ENCODE data around the gene SLC30A7.
"Not testable (repeated sequence)": the region's sequence is repeated elsewhere in the genome, so short reads cannot be mapped to it uniquely, and the experiment has no call there.

The SLC30A7 gene

DNA sequence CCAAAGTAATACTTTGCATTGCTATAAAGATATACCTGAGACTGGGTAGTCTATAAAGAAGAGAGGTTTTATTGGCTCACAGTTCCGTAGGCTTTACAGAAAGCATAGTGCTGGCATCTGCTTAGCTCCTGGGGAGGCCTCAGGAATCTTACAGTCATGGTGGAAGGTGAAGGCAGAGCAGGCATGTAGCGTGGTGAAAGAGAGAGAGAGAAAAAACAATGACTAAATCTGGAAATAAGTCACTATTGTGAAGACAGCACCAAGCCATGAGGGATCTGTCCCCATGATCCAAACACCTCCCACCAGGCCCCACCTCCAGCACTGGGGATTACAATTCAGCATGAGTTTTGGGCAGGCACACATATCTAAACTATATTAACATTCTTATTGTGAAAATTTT lies 30.4 kb downstream of the SLC30A7 start:
- no peak overlapping the region for H3K4me3 ChIP-seq (ENCODE audit: low read depth, low read length)

GRCh38 chr1:100927276-100927675 lies 31.4 kb downstream of the SLC30A7 start:
- TF ChIP-seq CTCF (IDR thresholded peaks at IDR 0.05; ENCODE audit: low read depth, low read length), result no peak
- H3K4me3 ChIP-seq (ENCODE audit: low read depth, low read length), result no peak overlapping the region

More for the DNA sequence above, 30.4 kb downstream of the SLC30A7 start:
- TF ChIP-seq CTCF (IDR thresholded peaks at IDR 0.05; ENCODE audit: low read depth, low read length), result no peak

- TF ChIP-seq CTCF (IDR thresholded peaks at IDR 0.05; ENCODE audit: low read depth, low read length), result no peak
- H3K4me3 ChIP-seq (ENCODE audit: low read depth, low read length), result no peak overlapping the region
Observed at GRCh38 chr1:100928128-100928527, 32.2 kb downstream of the SLC30A7 start.

GRCh38 chr1:100930494-100930893 lies 34.6 kb downstream of the SLC30A7 start:
- no peak overlapping the region for H3K4me3 ChIP-seq (ENCODE audit: low read depth, low read length)
- TF ChIP-seq CTCF (IDR thresholded peaks at IDR 0.05; ENCODE audit: low read depth, low read length), result no peak

GRCh38 chr1:100931716-100932115 lies 35.8 kb downstream of the SLC30A7 start:
- H3K4me3 ChIP-seq (ENCODE audit: low read depth, low read length), result no peak overlapping the region
- no peak for TF ChIP-seq CTCF (IDR thresholded peaks at IDR 0.05; ENCODE audit: low read depth, low read length)

DNA sequence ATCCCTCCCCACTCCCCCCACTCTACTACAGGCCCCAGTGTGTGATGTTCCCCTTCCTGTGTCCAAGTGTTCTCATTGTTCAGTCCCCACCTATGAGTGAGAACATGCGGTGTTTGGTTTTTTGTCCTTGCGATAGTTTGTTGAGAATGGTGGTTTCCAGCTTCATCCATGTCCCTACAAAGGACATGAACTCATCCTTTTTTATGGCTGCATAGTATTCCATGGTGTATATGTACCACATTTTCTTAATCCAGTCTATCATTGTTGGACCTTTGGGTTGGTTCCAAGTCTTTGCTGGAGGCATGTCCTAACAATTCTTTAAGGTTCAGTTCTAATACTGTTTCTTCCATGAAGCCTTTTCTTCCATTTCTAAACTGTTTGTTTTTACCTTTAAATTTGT lies 37.7 kb downstream of the SLC30A7 start:
- H3K4me3 ChIP-seq (ENCODE audit: low read depth, low read length), result not testable (repeated sequence)

DNA sequence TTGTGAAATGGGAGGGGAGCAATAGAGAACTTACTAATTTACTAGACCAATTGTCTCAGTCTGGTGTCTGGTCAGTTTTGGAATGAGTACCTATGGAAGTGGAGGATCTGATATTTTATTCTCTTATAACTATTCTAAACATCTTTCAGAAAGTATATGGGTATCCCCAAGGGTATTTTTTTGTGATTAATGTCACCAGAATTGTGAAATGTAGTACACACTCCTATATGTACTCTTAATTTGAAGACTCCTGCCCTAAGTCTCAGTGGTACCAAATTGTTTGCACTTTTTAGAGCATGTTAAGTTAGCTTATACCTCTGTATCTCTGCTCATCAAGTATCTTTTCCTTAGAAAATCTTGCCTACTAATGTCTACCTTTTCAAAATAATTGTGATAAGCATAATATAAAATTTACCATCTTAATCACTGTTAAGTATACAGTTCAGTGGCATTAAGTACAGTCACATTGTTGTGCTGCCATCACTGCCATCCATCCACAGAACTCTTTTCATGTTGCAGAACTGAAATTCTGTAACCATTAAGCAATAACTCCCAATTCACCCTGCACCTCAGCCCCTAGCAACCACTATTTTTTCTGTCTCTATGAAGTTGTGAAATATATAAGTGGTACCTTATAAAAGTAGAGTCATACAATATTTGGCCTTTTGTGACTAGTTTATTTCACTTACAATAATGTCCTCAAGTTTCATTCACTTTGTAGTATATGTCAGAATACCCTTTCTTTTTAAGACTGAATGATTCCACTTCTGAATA lies 40.5 kb downstream of the SLC30A7 start:
- TF ChIP-seq CTCF (IDR thresholded peaks at IDR 0.05; ENCODE audit: low read depth, low read length), result no peak
- no peak overlapping the region for H3K4me3 ChIP-seq (ENCODE audit: low read depth, low read length)

DNA sequence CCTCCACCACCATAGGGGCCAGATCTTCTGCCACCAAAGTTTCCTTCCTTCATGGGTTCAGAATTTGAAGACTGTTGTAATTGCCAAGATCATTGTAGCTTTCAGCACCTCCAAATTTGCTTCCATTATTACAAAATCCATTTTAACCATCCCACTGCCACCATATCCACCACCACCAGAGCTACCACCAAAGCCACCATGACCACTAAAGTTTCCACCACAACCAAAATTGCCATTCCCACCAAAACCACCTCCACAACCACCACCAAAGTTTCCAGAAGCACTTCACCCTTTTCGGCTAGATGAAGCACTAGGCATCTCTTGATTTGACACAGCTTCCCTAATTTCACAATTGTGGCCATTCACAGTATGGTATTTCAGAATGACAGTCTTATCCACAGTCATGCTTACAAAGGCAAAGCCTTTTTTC lies 45.2 kb downstream of the SLC30A7 start:
- no peak for TF ChIP-seq CTCF (IDR thresholded peaks at IDR 0.05; ENCODE audit: low read depth, low read length)
- H3K4me3 ChIP-seq (ENCODE audit: low read depth, low read length), result no peak overlapping the region
